GM18951 (cell line): ENCODE data around the gene RXRA.

Source experiments
- POLR2A ChIP-seq: IDR thresholded peaks from 4 replicates; pipeline ENCODE4 v1.6.1; 2011; ENCODE audit warnings: mild to moderate bottlenecking; ENCODE audit not compliant: insufficient read length, insufficient read depth; ENCODE audit errors: extremely low read depth
- in situ Hi-C: fragments of 300-500 bp; cut with MboI; formaldehyde crosslinking; loops from one replicate; pipeline ENCODE4 v1.12.0; 2022; ENCODE audit warnings: low sequenced_read_pairs, mixed read lengths, inconsistent platforms; ENCODE audit not compliant: unreplicated experiment

RXRA gene

DNA sequence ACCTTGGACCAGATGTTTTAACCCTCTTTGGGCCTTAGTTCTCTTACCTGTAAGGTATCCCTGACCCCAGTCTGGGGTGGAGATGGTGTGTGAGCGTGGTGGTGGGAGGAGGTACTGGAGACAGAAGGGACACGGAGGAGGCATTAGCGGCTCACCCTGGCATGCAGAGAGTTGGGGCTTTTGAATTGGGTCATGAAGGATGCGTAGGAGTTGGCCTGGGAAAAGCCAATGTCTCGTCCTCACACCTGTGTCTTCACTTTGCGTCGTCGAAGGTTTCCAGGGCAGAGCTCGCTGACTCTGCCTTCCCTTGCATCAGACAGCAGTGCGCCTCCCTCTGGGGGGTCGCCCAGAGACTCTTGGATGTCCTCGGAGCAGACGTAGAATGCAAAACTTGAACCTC, 11.2 kb downstream of the RXRA start:
- in situ Hi-C loops: no loop called here
- no peak for TF ChIP-seq POLR2A

DNA sequence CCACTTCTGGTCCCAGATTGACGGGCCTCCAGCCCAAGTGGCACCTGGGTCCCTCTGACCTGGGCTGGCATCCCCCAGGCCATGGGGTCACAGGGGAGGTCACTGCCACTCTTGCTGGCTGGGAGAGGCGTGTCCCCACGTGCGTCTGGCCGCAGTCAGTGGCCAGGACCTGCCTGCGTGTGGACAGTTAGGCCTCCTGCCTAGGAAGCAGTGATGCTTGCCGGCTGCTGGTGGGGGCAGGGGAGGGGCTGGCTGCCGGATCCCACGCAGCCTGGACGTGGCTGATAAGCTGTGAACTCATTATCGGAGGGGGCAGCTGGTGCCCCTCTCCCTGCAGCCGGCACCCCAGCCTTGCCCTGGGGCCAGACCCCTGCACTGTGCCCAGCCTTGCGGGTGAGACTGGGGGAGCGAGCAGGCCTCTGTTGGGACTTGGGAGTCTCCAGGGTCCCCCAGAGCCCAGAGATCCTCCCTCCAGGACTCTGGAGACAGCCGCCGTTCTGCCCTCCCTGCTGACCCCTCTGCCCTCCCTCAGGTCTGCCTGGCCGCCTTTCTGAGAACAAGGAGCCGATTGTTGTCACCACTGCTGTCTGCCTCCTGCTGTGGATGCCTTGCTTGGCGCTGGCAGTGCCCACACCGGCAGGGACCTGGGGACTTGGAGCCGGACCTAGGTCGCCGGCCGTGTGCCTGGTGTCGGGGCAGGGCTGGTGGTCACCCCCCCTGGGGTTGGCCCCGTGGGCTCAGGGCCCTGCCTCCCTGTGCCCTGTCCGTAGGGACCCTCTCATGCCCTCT, 12.3 kb downstream of the RXRA start:
- TF ChIP-seq POLR2A: no peak
- in situ Hi-C loops: no loop called here

DNA sequence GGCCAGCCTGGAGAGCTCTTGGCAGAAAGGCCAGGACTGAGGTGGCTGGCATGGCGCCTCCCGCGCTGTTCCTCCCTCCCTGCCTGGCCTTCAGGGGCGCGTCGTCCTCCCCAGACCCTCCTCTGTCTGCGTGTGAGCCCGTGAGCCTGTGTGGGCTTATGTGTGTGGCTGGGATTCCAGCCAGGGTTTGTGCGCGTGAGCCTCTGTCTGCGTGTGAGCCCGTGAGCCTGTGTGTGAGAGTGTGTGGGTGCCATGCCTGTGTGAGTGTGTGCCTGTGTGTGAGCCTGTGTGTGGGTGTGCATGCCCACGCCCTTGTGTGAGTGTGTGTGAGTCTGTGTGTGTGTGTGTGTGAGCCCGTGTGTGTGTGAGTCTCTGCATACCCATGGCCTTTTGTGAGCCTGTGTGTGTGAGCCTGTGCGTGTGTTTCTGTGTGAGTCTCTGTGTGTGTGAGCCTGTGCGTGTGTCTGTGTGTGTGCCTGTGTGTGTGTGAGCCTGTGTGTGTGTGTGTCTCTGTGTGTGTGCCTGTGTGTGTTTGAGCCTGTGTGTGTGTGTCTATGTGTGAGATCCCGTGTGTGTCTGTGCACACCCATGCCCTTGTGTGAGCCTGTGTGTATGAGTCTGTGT, 13.0 kb downstream of the RXRA start:
- TF ChIP-seq POLR2A: no peak
- in situ Hi-C loops: no loop called here

DNA sequence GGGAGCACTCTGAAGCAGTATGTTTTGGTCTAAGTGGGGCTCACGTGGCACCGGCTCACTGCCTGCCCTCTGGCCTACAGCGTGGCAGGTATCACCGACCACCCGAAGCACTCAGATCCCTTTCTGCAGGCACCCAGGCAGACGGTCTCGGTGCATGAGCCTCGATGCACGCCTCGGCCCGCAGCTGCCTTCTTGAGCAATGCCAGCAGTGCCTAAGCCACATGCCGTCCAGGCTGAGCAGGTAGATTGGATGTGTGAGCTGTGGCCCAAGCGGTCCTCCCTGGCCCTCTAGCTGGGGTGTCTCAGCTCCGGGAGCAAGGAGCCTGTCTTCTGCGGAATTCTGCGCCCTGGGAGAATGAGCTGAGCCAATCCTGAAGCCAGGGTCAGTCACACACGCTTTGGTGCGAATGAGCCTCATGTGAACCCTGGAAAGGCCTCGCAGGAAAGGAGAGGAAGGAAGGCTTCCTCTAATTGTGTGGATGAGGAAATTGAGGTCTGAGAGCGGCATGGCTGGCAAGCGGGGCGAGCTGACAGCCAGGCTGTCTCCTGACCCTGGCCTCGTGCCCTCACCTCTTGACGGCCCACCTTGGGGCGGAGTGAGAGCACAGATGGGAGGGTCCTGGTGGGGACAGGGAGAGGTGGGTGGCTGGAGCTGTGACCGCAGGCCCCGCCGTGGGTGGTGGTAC, 14.4 kb downstream of the RXRA start:
- no peak for TF ChIP-seq POLR2A
- in situ Hi-C loops: no loop called here

DNA sequence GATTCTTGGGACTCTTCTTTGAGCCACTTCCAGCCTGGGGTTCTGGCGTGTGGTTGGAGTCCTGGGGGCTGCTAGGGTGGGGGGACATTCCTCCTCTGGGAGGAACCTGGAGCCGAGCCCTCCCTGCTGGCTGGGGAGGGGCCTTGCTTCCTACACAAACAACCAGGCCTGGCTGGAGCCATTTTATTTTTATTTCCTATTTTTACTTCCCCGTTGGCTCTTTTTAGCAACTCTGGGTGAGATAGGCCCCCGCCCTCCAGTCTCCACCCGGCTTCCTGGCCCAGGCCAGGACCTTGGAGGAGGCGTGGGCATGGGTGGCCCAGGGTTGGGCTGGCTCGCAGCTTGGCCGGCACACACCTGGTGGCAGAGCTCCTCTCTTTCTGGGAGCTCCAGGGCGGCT, 15.1 kb downstream of the RXRA start:
- in situ Hi-C loops: no loop called here
- TF ChIP-seq POLR2A: no peak

DNA sequence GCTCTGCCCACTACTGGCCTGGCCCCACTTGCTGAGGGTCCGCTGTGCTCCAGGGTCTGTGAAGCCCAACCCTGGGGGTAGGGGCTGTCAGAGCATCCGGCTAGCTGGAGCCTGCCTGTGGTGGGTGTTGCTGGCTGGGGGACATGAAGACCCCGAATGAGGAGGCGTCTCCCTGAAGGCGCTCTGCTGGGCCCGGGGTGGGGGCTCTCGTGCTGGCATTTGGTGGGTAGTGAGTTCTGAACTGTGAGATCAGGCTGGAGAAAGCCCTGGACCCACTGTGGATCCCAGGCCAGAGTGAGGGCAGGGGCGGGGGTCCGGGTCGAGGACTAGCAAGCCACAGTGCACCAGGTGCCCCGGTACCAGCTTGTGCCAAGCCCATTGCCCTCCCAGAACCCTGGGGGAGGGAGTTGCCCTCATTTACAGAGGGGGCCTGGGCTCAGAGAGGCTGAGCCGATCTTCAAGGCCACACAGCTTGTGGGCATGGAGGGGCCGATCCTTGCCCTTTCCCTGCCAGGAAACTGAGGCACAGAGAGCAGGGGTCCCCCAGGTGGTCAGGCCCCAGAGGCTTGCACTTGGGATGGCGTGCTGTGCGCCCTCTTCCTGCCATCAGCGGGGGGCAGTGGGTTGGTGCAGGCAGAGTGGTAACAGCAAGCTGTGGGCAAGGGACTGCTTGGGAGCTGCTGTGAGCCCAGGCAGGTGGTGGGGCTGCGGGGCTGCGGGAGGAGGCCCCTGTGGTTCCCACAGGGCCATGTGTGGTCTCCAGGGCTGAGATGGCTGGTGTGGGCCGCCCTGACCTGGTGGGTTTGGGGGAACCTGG, 15.9 kb downstream of the RXRA start:
- in situ Hi-C loops: no loop called here
- TF ChIP-seq POLR2A: no peak

DNA sequence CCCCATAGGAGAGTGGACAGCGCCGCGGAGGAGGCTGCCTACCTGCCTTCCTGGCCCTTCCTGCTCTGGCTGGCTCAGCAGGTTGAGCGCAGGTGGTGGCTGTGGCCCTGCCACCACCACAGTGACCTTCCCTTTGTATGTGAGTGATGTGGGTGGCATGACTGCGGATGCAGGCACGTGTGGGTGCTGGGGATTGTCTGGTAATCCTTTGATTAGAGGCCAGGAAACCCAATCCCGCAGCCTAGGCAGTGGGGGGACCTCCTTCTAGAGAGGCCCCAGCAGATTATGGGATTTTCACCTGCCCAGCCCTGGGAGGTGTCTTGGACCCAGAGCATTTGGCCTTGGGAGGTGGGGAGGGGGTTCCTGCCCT, 16.5 kb downstream of the RXRA start:
- in situ Hi-C loops: no loop called here
- no peak for TF ChIP-seq POLR2A

DNA sequence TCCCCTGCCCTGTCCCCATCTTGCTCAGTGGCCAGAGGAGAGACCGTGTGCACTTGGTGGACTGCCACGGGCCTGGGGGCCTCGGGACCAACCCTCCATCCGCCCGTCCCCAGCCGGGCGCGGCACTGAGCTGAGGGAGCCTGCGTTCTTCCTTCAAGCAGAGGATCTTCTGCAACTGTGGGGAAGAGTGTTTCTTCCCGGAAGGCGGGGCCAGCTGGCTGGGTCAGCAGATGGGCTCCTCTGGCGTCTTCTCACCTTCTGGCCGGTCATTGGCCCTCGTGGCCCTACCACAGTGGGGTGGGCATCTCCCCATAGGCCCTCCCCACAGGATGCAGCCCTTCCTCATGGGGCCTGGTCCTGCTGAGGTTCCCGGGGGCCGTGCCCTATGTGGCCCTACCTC, 17.4 kb downstream of the RXRA start:
- no peak for TF ChIP-seq POLR2A
- in situ Hi-C loops: no loop called here

DNA sequence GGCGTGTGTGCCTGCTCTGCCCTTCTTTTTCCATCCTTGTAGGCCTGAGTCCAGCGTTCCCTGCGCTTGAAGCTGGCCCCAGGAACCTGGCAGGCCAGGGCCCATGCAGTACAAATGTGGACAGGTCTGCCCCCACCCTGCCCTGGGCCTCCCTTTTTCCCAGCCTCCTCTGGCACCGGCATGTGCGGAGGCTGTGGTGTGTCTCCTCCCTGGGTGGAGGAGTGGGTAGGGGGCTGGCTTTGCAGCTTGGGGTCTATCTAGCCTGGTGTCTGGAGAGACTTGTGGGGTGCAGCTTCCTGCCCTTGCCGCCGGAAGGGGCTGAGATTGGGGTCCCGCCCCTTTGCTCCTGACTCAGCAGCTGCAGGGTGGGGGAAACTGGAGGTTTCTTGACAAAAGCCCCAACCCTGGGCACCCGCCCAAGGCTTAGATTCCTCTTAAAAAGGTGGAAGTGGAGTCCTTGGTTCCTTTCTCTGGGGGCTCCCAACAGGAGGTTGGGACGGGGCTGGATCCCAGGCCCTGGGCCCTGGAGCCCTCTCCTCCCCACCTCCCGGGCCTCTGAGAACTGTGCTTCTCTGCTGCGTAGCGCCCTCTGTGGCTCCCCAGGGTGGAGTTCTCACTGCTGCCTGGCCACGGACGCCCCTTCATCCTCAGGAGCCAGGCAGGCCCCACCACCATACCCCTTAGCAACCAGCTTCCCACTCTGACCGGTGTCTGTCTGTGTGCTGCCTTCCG, 18.0 kb downstream of the RXRA start:
- in situ Hi-C loops: no loop called here
- no peak for TF ChIP-seq POLR2A

DNA sequence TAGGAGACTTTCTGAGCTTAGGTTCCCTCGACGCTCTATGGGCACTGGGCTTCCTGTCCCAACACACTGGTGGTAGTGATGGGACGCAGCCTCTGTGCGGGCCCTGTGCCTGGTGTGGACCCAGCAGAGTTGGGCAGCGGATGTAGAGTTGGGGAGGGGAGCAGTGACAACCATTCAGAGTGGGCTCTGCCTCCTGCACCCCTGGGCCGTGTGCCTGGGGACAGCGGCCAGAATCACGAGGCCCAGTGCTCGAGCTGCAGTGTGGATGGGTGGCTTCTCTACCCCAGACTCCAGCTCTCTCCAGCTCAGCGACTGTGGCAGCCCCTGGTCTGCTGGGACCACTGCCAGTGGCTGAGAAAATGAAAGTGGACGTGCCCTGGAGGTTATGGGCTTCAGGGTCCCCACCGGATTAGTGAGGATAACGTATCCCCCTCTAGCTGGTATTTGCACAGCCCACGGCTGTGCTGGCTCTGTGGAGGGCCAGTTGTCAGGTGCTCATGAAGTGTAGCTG, 18.6 kb downstream of the RXRA start:
- in situ Hi-C loops: no loop called here
- no peak for TF ChIP-seq POLR2A

DNA sequence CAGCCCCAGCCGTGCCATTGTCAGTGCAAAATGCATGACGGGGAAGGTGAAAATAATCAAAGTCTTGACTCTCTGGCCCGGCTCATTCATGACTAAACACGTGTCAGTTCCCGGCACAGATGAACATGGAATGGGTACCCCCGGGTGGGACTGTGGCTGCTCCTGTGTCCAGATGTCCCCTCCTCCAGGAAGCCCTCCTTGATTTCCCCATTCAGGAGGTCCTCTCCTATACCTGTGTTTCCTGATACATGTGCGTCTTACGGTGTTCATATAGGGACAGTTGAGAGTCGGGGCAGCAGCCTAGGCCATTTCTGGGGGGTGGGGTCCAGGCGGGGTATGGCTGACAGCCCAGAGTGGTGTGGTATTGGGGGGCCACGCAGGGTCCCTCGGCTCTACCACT, 19.5 kb downstream of the RXRA start:
- in situ Hi-C loops: no loop called here
- no peak for TF ChIP-seq POLR2A

DNA sequence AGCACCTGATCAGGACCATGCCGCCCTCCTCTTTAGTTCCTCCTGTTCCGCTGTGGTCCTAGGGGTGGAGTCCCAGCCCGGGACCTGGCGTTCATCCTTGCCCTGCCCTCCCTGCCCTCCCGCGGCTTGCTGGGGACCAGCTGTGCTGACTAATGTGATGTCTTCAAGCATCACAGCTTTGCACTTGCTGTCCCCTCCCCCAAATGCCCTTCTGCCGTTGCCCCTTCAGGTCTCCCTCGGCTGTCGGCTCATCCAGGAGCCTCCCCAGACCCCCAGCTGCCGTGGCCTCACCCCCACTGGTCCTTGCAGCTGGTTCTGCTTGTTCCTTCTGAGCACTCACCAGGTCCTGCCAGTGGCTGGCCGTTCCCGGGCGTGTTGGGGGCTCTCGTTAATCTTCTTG, 19.9 kb downstream of the RXRA start:
- no peak for TF ChIP-seq POLR2A
- in situ Hi-C loops: no loop called here
